H1 (cell line): Measurements from ENCODE around the gene THAP7.

Experiments used
- ATF3 ChIP-seq: IDR thresholded peaks from 2 replicates; pipeline ENCODE4 v1.6.1; 2011; ENCODE audit warnings: low read depth, mild to moderate bottlenecking, low read length; ENCODE audit not compliant: insufficient read depth
- CHD2 ChIP-seq: IDR thresholded peaks from 2 replicates; pipeline ENCODE4 v1.6.1; 2012; ENCODE audit warnings: low read length, improper control_type of control experiment
- CTCF ChIP-seq, 3 experiments: IDR thresholded peaks; 1 replicate in 2 of 3; 2 replicates in 1 of 3; pipeline versions ENCODE4 v1.5.1 to v1.6.1; 2011; ENCODE audit warnings: low read length in 3 of 3, mild to moderate bottlenecking in 3 of 3, inconsistent platforms in 2 of 3, low read depth in 1 of 3, moderate library complexity in 1 of 3; ENCODE audit not compliant: insufficient read depth in 1 of 3; ENCODE audit errors: control extremely low read depth in 1 of 3
- EGR1 ChIP-seq: IDR thresholded peaks from 2 replicates; pipeline ENCODE4 v1.6.1; 2011; ENCODE audit warnings: low read depth, low read length, borderline replicate concordance
- NRF1 ChIP-seq: IDR thresholded peaks from 2 replicates; pipeline ENCODE4 v1.6.1; 2011; ENCODE audit warnings: mild to moderate bottlenecking, low read depth, low read length, improper control_type of control experiment
- POLR2AphosphoS5 ChIP-seq: IDR thresholded peaks from 2 replicates; pipeline ENCODE4 v1.6.1; 2011; ENCODE audit warnings: low read depth, low read length
- YY1 ChIP-seq: IDR thresholded peaks from 2 replicates; pipeline ENCODE4 v1.6.1; 2011; ENCODE audit warnings: low read depth, mild to moderate bottlenecking, low read length

GRCh38 chr22:20993304-20994127 lies 8.4 kb downstream of the THAP7 start:
- TF ChIP-seq CHD2, result no peak
- no peak for TF ChIP-seq ATF3
- no peak for TF ChIP-seq CTCF (IDR thresholded peaks at IDR 0.05; ENCODE audit: control extremely low read depth in 1 of 3, insufficient read depth in 1 of 3, low read depth in 1 of 3, low read length in 3 of 3)
- no peak for TF ChIP-seq YY1
- TF ChIP-seq POLR2AphosphoS5, result no peak
- no peak for TF ChIP-seq NRF1
- TF ChIP-seq EGR1, result no peak
